SW 1271 (cell line): ENCODE measurements around the gene PPFIA1.

Experiments used
- DNase-seq, 2 experiments: peaks; one replicate each; lab custom pipeline; 2025; lab: John Stamatoyannopoulos, UW

Gene PPFIA1

GRCh38 chr11:70414341-70415100 is 144.0 kb downstream of the PPFIA1 start:
- no peak for DNase-seq

DNA sequence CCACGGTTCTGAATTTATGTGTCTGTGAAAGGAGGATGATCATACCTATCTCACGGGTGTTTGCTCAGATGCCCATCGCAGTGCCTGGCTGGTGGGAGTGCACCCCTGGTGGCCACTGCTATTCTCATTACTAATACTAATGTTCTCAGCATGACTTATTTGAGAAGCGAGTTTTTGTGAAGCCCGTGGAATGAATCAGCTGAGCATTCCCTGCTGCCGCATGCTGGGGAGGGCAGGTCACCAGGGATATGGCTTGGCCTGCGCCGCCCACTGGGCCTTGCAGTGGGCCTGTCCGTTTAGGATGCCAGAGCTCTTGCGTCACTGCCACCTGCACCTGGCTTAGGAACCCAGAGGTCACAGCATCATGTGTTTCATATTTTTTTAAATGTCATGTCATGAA is 144.7 kb downstream of the PPFIA1 start:
- DNase-seq = no peak

- no peak for DNase-seq
Observed at GRCh38 chr11:70415642-70416395, 145.3 kb downstream of the PPFIA1 start.

GRCh38 chr11:70416881-70417280 is 146.4 kb downstream of the PPFIA1 start:
- no peak for DNase-seq

GRCh38 chr11:70418130-70418529 is 147.6 kb downstream of the PPFIA1 start:
- DNase-seq = no peak

GRCh38 chr11:70419307-70420007 is 149.0 kb downstream of the PPFIA1 start:
- no peak for DNase-seq

GRCh38 chr11:70420008-70420464 is 149.5 kb downstream of the PPFIA1 start:
- DNase-seq = no peak

DNA sequence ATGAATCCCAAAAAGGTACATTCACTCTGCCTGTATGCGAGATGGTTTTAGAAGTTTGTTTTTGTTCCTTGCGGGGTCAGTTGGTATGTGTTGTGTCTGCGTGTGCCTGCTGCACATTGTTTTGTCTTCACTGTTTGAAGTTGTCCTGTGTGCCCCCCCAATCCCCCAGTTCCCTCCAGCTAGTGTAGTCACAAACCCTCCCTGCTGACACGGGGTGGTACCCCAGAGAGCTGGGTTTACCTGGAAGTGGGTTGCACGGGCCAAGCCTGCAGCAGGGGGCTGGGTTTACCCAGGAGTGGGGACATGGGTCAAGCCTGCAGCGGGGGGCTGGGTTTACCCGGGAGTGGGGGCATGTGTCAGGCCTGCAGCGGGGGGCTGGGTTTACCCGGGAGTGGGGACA is 150.0 kb downstream of the PPFIA1 start:
- DNase-seq = no peak

DNA sequence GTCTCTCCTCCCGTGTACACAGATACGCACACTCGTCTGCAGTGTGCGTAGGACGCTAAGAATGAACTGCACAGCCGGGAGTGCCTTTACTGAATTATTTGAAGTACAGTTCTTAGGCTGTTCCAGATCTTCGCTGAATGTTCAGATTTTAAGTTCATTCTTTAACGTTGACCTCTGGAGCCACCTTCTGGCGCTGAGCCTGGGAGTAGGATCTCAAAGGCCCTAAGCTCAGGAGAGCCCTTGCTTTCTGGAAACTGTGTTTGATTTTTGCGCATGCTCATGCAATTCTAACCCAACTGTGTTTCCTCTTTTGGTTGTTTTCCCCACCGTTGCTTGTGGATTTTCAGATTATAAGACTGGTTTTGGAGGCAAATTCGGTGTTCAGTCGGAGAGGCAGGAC is 150.6 kb downstream of the PPFIA1 start:
- no peak for DNase-seq

DNA sequence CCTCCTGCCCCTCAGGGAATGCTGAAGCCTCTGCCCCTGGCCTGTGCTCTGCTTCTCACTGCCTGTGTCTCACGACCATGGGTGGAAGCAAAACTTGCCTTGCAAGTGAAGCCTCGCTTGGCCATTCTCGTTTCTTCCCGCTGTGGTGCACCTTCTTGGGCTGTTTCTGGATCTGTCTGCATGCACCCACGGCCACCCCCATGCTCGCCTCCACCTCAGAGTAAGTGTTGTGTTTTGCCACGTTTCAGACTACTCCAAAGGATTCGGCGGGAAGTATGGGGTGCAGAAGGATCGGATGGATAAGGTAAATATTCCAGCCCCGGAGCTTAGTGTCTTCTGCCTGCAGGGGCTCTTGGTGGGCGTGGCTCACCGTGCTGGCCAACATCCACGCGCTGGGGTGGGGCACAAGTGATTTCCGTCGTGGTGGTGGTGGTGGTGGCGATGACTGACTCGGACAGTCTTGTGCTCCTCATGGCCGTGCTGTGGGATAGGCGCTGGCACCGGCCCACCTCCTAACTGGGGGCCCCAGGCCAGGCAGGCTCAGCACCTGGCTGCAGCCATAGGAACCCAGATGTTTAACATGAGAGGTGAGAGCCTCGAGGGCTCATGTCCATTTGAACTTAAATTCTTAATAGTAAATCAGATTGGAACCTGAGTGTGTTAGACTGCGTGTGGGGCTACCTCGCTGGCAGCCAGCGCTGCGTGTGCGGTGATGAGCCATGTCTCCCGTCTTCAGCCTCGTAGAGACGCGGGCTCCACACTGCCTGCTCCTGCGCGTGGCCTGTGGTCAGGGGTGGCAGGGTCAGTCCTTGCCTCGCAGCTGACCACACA is 152.4 kb downstream of the PPFIA1 start:
- DNase-seq = no peak

DNA sequence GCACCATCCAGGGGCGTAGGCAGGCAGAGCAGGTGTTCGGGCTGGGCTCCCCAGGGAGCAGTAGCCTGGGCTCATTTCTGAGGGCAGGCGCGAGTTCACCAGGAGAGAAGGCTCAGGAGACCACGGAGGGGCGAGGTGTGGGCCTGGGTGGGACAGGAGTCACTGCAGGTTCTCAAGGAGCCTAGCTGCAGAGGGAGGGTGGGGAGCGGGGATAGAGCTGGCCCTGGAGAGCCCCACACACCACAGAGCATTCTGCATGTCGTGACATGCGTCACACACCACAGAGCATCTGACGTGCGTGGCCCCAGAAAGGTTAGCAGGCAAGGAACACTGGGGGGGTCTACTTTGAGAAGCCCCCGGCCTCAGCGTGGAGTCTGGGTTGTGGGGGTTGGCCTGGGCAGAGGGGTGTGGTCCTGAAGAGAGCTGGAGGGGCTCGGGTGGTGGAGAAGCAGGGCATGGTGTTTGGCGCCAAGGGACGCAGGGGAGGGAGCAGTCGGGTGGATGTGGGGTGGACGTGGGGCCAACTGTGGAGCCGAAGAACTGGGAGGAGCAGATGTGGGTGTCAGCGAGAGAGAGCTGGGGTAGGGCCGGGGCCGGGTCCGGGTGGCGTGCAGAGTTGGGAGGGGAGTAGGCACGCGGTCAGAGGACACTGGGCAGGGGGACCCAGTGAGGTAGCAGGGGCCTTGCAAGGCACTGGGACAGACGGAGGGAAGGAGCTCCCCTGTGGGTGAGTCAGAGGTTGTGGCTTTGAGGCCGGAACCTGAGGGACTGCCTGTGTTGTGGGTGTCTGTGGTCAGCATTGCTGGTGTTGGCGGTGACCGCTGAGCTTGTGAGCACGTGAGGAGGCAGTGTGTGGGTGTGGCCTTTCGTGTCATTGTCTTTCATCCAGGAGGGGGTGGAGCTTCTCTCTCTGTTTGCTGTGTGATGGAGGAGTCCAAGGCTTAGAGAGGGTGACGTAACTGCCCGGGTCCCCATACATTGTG is 153.3 kb downstream of the PPFIA1 start:
- no peak for DNase-seq

GRCh38 chr11:70424765-70425344 is 154.4 kb downstream of the PPFIA1 start:
- no peak for DNase-seq

DNA sequence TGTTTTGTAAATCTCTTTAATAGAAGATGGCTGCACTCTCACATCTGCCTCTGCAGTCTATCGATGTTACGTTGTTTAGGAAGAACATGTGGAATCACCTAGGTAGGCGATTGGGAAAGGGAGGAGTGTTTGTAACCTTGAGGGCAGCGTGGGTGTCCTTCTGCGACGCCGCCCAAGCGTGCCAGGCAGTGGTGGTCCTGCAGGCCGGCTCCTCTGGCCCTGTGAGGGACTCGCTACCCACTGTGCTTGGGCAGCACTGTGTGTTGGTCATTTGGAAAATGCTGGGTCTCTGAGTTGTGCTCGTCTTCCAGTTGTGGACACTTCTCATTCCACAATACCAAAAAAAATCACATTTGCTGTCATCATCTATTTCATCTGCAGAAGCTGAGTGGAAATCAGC is 156.9 kb downstream of the PPFIA1 start:
- DNase-seq = no peak

GRCh38 chr11:70428701-70429427 is 158.4 kb downstream of the PPFIA1 start:
- DNase-seq = no peak

DNA sequence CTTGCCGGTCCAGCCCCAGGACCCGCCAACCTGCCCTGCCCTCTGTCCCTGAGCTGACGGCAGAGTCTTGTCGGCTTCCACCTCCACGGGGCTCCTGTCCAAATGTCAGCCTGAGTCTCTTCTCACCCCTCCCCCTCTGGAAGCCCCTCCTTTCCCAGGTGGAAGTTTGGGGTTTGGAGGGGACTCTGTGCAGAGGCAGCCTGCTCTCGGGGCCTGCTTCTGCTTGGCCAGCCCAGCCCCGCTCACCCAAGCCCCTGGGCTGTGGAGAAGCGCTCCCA is 158.9 kb downstream of the PPFIA1 start:
- DNase-seq = no peak

DNA sequence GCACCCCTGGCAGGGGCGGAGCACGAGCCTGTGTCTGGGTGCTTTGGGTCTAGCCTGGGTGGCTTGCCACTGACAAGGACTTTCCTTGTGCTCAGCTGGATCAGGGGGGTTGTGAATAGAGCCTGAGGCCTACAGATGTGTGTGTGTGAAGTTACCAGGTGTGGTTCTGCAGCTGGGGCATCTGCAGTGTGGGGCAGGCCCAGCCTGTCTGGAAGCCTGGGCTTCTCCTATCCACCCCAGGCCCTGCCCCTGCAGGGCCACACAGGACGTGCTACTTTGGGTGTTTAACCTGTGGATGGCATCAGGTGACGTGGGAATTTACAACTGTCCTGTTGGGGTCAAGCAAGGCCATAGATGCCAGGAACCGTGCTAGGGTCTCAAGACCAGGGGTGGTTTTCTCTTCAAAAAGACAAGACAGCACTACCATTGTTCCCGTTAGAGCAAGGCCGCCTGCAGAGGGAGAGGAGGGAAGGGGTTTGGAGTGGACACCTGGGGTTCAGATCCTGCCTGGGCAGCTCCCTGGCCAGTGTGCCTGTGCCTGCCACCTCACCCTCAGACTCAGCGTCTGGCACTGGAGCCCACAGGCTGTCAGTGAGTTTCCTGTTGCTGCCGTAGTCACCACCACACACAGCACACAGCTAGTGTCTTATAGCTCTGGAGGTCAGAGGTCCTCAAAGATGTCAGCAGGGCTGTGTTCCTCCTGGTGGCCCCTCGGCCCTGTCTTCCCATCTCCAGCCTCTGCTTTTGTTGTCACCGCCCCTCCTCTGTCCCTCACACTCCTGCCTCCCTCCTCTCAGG is 159.4 kb downstream of the PPFIA1 start:
- DNase-seq = no peak

- no peak for DNase-seq
Observed at GRCh38 chr11:70430671-70431574, 160.4 kb downstream of the PPFIA1 start.

GRCh38 chr11:70431611-70432010 is 161.1 kb downstream of the PPFIA1 start:
- DNase-seq = no peak
